ELF-1 (cell line): Measurements from ENCODE around the gene CLIP3.
"Not testable (repeated sequence)": the region's sequence is repeated elsewhere in the genome, so short reads cannot be mapped to it uniquely, and the experiment has no call there.

Experiments
- DNase-seq: peaks from one replicate; pipeline ENCODE4 v3.0.0-alpha.2; 2016; ENCODE audit warnings: low read depth, low spot score

CLIP3 gene

GRCh38 chr19:36047835-36048234, 15.2 kb upstream of the CLIP3 start:
- DNase-seq = no peak

GRCh38 chr19:36046443-36047050, 13.9 kb upstream of the CLIP3 start:
- no peak for DNase-seq

GRCh38 chr19:36043952-36044351, 11.3 kb upstream of the CLIP3 start:
- no peak for DNase-seq

- peak; percentile 24 for DNase-seq
Observed at GRCh38 chr19:36041831-36042230, 9.2 kb upstream of the CLIP3 start.

- DNase-seq = not testable (repeated sequence)
Observed at GRCh38 chr19:36041092-36041491, 8.4 kb upstream of the CLIP3 start.

- DNase-seq = no peak
Observed at GRCh38 chr19:36040495-36040894, 7.8 kb upstream of the CLIP3 start.

GRCh38 chr19:36031308-36031707, 1.4 kb downstream of the CLIP3 start:
- DNase-seq = no peak

GRCh38 chr19:36030264-36031148, 2.2 kb downstream of the CLIP3 start:
- no peak for DNase-seq

- no peak for DNase-seq
Observed at GRCh38 chr19:36028313-36029041, 4.2 kb downstream of the CLIP3 start.

- no peak for DNase-seq
Observed at GRCh38 chr19:36027696-36028095, 5.0 kb downstream of the CLIP3 start.

- DNase-seq = no peak
Observed at GRCh38 chr19:36026091-36026876, 6.4 kb downstream of the CLIP3 start.

GRCh38 chr19:36025541-36025940, 7.1 kb downstream of the CLIP3 start:
- no peak for DNase-seq

GRCh38 chr19:36023432-36023831, 9.2 kb downstream of the CLIP3 start:
- no peak for DNase-seq

GRCh38 chr19:36019061-36019670, 13.5 kb downstream of the CLIP3 start:
- DNase-seq = no peak

GRCh38 chr19:36014012-36014924, 18.4 kb downstream of the CLIP3 start, which contains the start of gene ALKBH6:
TSS of gene ALKBH6 (minus strand) at chr19:36014213. CDS start at chr19:36013397, 816 bp downstream.
- peak; percentile 99 for DNase-seq

GRCh38 chr19:36013280-36014011, 19.2 kb downstream of the CLIP3 start:
- no peak for DNase-seq

GRCh38 chr19:36010402-36010801, 22.3 kb downstream of the CLIP3 start:
- no peak for DNase-seq

- DNase-seq = no peak
Observed at GRCh38 chr19:36009633-36010379, 22.9 kb downstream of the CLIP3 start.

GRCh38 chr19:36009220-36009619, 23.5 kb downstream of the CLIP3 start:
- no peak for DNase-seq
